CD4-positive, CD25-positive, alpha-beta regulatory T cell (primary cell): Measurements from ENCODE around the gene ADORA1. TPM values are rescaled to one million over a fixed set of nuclear protein-coding genes. Genes with fewer than 3 reads are reported as not detected.

Experiments used
- ATAC-seq, 2 donors: fragments of 150-1000 bp; cut with Tn5 transposase; one replicate each; pipeline ENCODE4 v1.10.0; 2021; ENCODE audit warnings: low read depth in 2 of 2, moderate number of reproducible peaks in 2 of 2, moderate library complexity in 1 of 2
- DNase-seq, 3 donors: peaks; one replicate each; pipeline versions ENCODE4 v3.0.0 to v3.0.0-alpha.2; 2012 to 2022; ENCODE audit warnings: mixed read lengths in 1 of 3
- H3K27ac ChIP-seq: one replicate; pipeline ENCODE4 v1.7.0; 2013; ENCODE audit warnings: mild to moderate bottlenecking, low read length; ENCODE audit not compliant: insufficient read depth, poor library complexity, severe bottlenecking
- H3K27me3 ChIP-seq: one replicate; pipeline ENCODE4 v1.7.0; 2013; ENCODE audit warnings: low read length; ENCODE audit not compliant: control insufficient read depth, insufficient read depth
- H3K36me3 ChIP-seq: one replicate; pipeline ENCODE4 v1.7.0; 2013; ENCODE audit warnings: mild to moderate bottlenecking, low read length, moderate library complexity; ENCODE audit not compliant: control insufficient read depth, insufficient read depth
- H3K4me1 ChIP-seq: 2 replicates; pipeline ENCODE4 v1.7.0; 2013; ENCODE audit warnings: mild to moderate bottlenecking, low read length; ENCODE audit not compliant: insufficient read depth, control insufficient read depth, poor library complexity, severe bottlenecking
- H3K4me3 ChIP-seq: one replicate; pipeline ENCODE4 v1.7.0; 2013; ENCODE audit warnings: low read depth, mild to moderate bottlenecking, low read length, moderate library complexity
- H3K9me3 ChIP-seq, 2 experiments: 1 replicate in 1 of 2; 2 replicates in 1 of 2; pipeline ENCODE4 v1.7.0; 2013; ENCODE audit warnings: low read length in 2 of 2, mild to moderate bottlenecking in 1 of 2, moderate library complexity in 1 of 2; ENCODE audit not compliant: control insufficient read depth in 2 of 2
- H3K27ac Mint-ChIP-seq, 3 donors: one replicate each; pipeline ENCODE4 v1.8.0; 2020 to 2022; ENCODE audit warnings: mild to moderate bottlenecking in 3 of 3, mixed read lengths in 3 of 3, moderate library complexity in 2 of 3
- H3K27me3 Mint-ChIP-seq: one replicate; pipeline ENCODE4 v1.8.0; 2022; ENCODE audit warnings: mild to moderate bottlenecking, mixed read lengths
- H3K36me3 Mint-ChIP-seq: one replicate; pipeline ENCODE4 v1.8.0; 2020; ENCODE audit warnings: mixed read lengths
- H3K4me1 Mint-ChIP-seq, 4 donors: one replicate each; pipeline ENCODE4 v1.8.0; 2020 to 2022; ENCODE audit warnings: mixed read lengths in 4 of 4, mild to moderate bottlenecking in 1 of 4
- H3K4me3 Mint-ChIP-seq, 4 donors: one replicate each; pipeline ENCODE4 v1.8.0; 2020 to 2022; ENCODE audit warnings: mild to moderate bottlenecking in 4 of 4, mixed read lengths in 4 of 4, moderate library complexity in 3 of 4
- H3K9me3 Mint-ChIP-seq, 7 donors: one replicate each; pipeline ENCODE4 v1.8.0; 2020 to 2022; ENCODE audit warnings: mixed read lengths in 7 of 7, mild to moderate bottlenecking in 3 of 7, moderate library complexity in 2 of 7
- polyA plus RNA-seq, 4 donors: library from polyadenylated mRNA; unstranded; fragments of 300-500 nt; fragmentation: Illumina TruSeq; gene quantifications; one replicate each; pipeline ENCODE4 v1.2.3, GENCODE V29; 2021
- total RNA-seq: library from RNA; stranded (reverse); gene quantifications from one replicate; pipeline ENCODE4 v1.2.3, GENCODE V29; 2022

ADORA1 gene
- total and polyA plus RNA-seq, 5 donors from 2014 or later, result not detected

DNA sequence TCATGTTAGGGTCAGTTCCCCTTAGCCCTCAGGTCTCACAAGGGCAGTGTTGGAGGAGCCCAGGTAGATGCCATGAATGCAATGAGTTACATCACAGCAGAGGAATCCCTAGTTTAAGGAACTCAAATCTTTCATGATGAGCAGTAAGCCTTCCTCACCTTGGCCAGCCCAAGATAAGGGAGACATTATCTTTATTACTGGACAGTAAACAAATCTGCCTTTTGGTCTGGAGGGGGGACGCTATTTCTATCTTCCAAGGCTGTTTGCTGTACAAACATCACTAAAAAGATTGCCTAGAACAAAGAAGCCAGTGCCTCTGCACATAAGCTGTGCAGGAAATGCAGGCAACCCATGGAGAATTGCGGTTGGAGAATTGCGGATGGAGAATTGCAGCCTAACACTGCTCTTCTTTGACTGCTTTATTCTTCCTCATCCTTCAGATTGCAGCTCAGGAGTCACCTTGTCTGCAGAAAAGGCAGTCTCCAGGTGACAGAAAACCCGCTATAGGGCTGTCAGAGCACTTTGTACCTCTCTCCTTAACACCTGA lies 61.2 kb downstream of the ADORA1 start:
- H3K36me3 Mint-ChIP-seq, result no peaks in the 10 kb centered on the region
- DNase-seq (no peak), ATAC-seq (no peak)
- Histone ChIP-seq H3K9me3 (no peaks in the 10 kb centered on the region), H3K4me1 (no peaks in the 10 kb centered on the region), H3K27ac (no peak overlapping the region), H3K36me3 (no peaks in the 10 kb centered on the region), H3K27me3 (no peaks in the 10 kb centered on the region), H3K4me3 (no peak overlapping the region)
- no peaks in the 10 kb centered on the region for H3K9me3 Mint-ChIP-seq
- H3K4me3 Mint-ChIP-seq, result no peak overlapping the region
- H3K4me1 Mint-ChIP-seq, result no peaks in the 10 kb centered on the region
- H3K27ac Mint-ChIP-seq, result no peak overlapping the region
- peaks cover 18% of the 10 kb centered on the region for H3K27me3 Mint-ChIP-seq

DNA sequence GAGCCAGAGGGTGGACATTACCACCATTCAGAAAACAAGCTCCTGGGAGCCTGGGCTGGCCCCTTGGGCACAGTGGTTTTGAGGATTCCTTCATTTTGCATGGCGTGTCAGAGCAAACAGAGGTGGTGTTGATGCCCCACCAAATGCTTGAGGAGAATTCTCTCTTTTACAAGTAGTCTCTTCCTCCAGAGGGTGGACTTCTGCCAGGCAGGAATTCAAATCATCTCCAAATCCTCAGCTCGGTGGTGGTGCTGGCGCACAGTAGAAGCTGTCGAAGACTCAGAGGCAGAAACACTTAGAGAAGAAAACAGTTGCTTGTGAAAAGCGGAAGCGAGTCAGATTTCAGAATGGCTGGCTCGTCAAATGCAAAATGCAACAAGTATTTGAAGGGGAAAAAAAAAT lies 62.4 kb downstream of the ADORA1 start:
- H3K9me3 ChIP-seq, result no peaks in the 10 kb centered on the region

DNA sequence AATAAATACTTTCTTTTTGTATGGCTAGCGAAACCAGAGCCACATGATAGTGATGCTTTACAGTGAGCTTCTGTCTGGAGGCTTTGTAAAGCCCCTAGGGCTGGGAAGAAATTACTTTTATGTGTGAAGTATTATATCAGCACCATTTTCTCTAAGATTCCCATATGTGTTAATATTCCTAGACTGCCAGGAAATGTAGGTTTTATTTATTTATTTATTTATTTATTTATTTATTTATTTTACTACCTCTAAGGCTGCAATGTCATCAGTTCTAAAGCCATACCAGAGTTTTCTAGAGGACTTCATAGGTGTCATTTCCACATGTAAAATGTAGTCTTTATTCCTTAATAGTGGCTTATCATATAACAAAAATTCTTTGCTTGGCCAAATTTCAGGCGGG lies 63.4 kb downstream of the ADORA1 start:
- H3K4me1 Mint-ChIP-seq, result no peaks in the 10 kb centered on the region
- H3K36me3 ChIP-seq, result no peaks in the 10 kb centered on the region
- no peak for ATAC-seq
- H3K27me3 Mint-ChIP-seq, result peaks cover 22% of the 10 kb centered on the region
- H3K27me3 ChIP-seq, result peaks cover 2% of the 10 kb centered on the region
- H3K4me3 Mint-ChIP-seq, result no peak overlapping the region
- H3K9me3 Mint-ChIP-seq, result no peaks in the 10 kb centered on the region
- no peak overlapping the region for H3K4me3 ChIP-seq
- no peak for DNase-seq
- no peaks in the 10 kb centered on the region for H3K9me3 ChIP-seq
- no peak overlapping the region for H3K27ac ChIP-seq
- no peaks in the 10 kb centered on the region for H3K36me3 Mint-ChIP-seq
- no peak overlapping the region for H3K27ac Mint-ChIP-seq
- H3K4me1 ChIP-seq, result no peaks in the 10 kb centered on the region

More for the DNA sequence above, 62.4 kb downstream of the ADORA1 start:
- Mint-ChIP-seq H3K36me3 (no peaks in the 10 kb centered on the region), H3K4me1 (no peaks in the 10 kb centered on the region), H3K27ac (no peak overlapping the region), H3K9me3 (no peaks in the 10 kb centered on the region), H3K27me3 (peaks cover 22% of the 10 kb centered on the region), H3K4me3 (no peak overlapping the region)
- Histone ChIP-seq H3K27ac (no peak overlapping the region), H3K27me3 (no peaks in the 10 kb centered on the region), H3K4me3 (no peak overlapping the region), H3K36me3 (no peaks in the 10 kb centered on the region), H3K4me1 (no peaks in the 10 kb centered on the region)
- DNase-seq, result no peak
- ATAC-seq, result no peak

DNA sequence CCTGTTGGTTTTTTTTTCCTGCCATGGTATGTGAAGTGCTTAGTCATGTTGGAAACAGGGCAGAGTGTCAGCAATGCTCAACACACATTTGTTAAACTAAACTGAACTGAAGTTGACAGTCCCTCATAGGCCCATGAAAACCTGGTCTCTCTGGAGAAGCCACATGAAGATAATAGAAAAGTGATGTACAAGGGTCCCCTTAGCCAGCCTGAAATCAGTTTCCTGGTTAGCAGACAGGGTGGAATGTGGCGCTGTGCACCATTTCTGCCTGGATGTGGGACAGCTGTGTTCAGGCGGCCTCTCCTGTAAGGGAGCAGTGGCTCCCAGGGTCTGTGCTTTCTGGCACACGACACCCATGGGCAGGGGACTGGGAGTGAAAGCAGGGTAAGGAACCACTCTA lies 68.8 kb downstream of the ADORA1 start:
- H3K4me3 Mint-ChIP-seq, result no peak overlapping the region

DNA sequence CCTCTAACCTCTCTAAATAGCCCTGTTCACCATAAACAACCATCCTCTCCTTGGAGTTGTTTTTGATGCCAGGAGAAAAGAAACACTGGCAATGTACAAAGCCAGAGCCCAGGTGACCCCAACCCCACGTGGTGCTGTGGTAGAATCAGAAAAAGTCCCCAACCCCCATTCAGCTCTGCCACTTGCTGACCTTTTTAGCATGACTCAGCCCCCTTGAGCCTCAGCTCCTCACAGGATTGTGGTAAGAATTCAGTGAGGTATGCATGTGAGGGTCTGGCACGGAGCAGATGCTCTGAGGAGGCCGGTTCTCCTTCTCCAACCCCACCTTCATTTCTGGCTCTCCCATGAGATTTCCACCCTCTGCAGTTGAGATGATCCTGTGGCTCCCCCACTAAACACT lies 70.1 kb downstream of the ADORA1 start:
- H3K4me1 ChIP-seq, result no peaks in the 10 kb centered on the region
- ATAC-seq (no peak), DNase-seq (no peak)
- no peak overlapping the region for H3K4me3 ChIP-seq
- no peaks in the 10 kb centered on the region for H3K9me3 Mint-ChIP-seq
- H3K4me3 Mint-ChIP-seq, result no peak overlapping the region
- no peaks in the 10 kb centered on the region for H3K4me1 Mint-ChIP-seq
- peaks cover 7% of the 10 kb centered on the region for H3K27me3 ChIP-seq
- no peaks in the 10 kb centered on the region for H3K9me3 ChIP-seq
- H3K36me3 ChIP-seq, result no peaks in the 10 kb centered on the region
- no peak overlapping the region for H3K27ac ChIP-seq
- no peaks in the 10 kb centered on the region for H3K36me3 Mint-ChIP-seq
- no peak overlapping the region for H3K27ac Mint-ChIP-seq
- H3K27me3 Mint-ChIP-seq, result peaks cover 17% of the 10 kb centered on the region

More for the DNA sequence above, 68.8 kb downstream of the ADORA1 start:
- H3K36me3 ChIP-seq, result no peaks in the 10 kb centered on the region
- Mint-ChIP-seq H3K4me1 (no peaks in the 10 kb centered on the region), H3K36me3 (no peaks in the 10 kb centered on the region), H3K9me3 (no peaks in the 10 kb centered on the region), H3K27me3 (peaks cover 13% of the 10 kb centered on the region), H3K27ac (no peak overlapping the region)
- no peak overlapping the region for H3K27ac ChIP-seq
- ATAC-seq (no peak), DNase-seq (no peak)
- H3K27me3 ChIP-seq, result peaks cover 7% of the 10 kb centered on the region
- no peak overlapping the region for H3K4me3 ChIP-seq
- H3K9me3 ChIP-seq, result no peaks in the 10 kb centered on the region
- no peaks in the 10 kb centered on the region for H3K4me1 ChIP-seq

DNA sequence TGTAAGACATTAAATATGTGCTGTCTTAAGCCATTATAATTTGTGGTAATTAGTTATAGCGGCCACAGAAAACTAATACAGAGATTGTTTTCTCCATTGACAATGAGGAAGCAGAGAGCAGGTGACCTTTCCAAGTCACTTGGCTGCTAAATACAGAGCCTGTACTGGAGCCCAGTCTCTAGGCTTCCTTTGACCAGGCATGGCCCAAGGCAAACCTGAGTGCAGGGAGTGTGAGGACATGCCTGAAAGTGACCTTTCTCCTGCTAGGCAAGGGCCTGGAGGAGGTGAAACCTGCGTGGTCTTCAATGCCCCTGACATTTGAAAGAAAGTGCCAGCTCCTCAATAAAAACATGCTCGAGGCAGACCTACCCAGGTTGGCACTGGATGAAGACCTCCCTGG lies 71.5 kb downstream of the ADORA1 start:
- no peak overlapping the region for H3K4me3 Mint-ChIP-seq
- no peaks in the 10 kb centered on the region for H3K36me3 Mint-ChIP-seq
- no peak overlapping the region for H3K27ac ChIP-seq
- H3K4me1 ChIP-seq, result no peaks in the 10 kb centered on the region
- no peak for ATAC-seq
- H3K4me1 Mint-ChIP-seq, result no peaks in the 10 kb centered on the region
- peaks cover 0 to 2% (median 0%) of the 10 kb centered on the region in 7 donors for H3K9me3 Mint-ChIP-seq
- H3K4me3 ChIP-seq, result no peak overlapping the region
- peaks cover 7% of the 10 kb centered on the region for H3K27me3 ChIP-seq
- no peak overlapping the region for H3K27ac Mint-ChIP-seq
- peaks cover 22% of the 10 kb centered on the region for H3K27me3 Mint-ChIP-seq
- no peak for DNase-seq
- no peaks in the 10 kb centered on the region for H3K9me3 ChIP-seq
- H3K36me3 ChIP-seq, result no peaks in the 10 kb centered on the region

DNA sequence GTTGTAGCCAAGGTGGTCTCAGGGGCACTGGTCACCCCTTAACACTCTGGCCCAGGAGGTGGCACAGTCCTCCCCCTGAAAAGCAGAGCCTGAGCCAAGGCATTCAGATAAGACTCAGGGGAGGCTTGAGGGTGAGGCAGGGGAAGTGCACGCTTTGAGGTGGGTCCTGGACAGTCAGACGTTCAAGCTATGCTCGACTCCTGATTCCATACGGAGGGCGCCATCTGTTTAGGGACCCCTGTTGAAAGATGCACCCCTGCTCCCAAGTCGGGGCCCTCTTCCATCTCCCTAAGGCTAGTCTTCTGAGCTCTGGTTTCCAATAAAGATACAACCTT lies 71.9 kb downstream of the ADORA1 start:
- no peaks in the 10 kb centered on the region for H3K36me3 Mint-ChIP-seq
- H3K27me3 Mint-ChIP-seq, result peaks cover 19% of the 10 kb centered on the region
- no peak overlapping the region for H3K27ac Mint-ChIP-seq

DNA sequence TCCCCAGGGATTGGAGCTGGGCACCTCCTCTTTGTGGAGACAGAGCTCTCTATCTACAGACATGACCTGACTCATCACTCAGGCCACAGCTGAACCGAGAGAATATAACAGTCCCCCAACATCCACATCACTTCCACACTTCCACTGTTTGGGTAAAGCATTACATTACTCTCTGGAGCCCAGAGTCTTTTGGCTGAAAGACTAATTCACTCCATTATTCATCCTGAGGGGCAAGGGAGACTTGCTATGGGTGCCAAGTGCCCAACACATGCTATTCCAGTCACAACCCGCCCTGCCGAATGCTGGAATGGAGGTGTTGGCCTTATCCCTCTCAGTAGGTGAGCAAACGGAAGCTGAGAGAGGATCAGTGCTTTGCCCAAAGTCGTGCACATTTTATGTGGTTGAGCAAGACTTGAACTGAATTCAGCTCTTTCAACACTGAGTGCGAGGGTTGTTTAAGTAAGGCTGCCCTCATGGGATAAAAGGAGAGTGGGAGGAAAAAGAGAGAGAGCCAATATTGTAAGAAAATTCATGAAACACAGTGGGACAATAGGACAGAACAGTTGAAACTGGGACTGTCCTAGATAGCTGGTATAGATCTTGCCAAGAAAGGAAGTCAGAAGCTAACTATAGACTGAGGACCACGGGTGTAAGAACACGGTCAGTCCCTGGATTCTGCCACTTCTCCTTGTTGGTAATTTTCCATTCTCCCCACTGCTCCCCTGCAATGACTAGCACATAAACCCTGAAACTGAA lies 72.5 kb downstream of the ADORA1 start:
- Mint-ChIP-seq H3K9me3 (peaks cover 0 to 2% (median 0%) of the 10 kb centered on the region in 7 donors), H3K4me3 (no peak overlapping the region), H3K4me1 (no peaks in the 10 kb centered on the region), H3K27me3 (peaks cover 19% of the 10 kb centered on the region), H3K36me3 (no peaks in the 10 kb centered on the region), H3K27ac (no peak overlapping the region)
- DNase-seq (no peak), ATAC-seq (no peak)
- H3K36me3 ChIP-seq, result no peaks in the 10 kb centered on the region
- H3K9me3 ChIP-seq, result no peaks in the 10 kb centered on the region
- H3K27me3 ChIP-seq, result peaks cover 7% of the 10 kb centered on the region
- no peak overlapping the region for H3K27ac ChIP-seq
- no peaks in the 10 kb centered on the region for H3K4me1 ChIP-seq
- no peak overlapping the region for H3K4me3 ChIP-seq

More for the DNA sequence above, 71.9 kb downstream of the ADORA1 start:
- no peak for DNase-seq
- ATAC-seq, result no peak
- no peaks in the 10 kb centered on the region for H3K9me3 ChIP-seq
- no peaks in the 10 kb centered on the region for H3K4me1 ChIP-seq
- Mint-ChIP-seq H3K4me1 (no peaks in the 10 kb centered on the region), H3K9me3 (peaks cover 0 to 2% (median 0%) of the 10 kb centered on the region in 7 donors), H3K4me3 (no peak overlapping the region)
- H3K27ac ChIP-seq, result no peak overlapping the region
- H3K4me3 ChIP-seq, result no peak overlapping the region
- H3K27me3 ChIP-seq, result peaks cover 7% of the 10 kb centered on the region
- H3K36me3 ChIP-seq, result no peaks in the 10 kb centered on the region
